ENCODE results near the gene PDCD4.

DNA sequence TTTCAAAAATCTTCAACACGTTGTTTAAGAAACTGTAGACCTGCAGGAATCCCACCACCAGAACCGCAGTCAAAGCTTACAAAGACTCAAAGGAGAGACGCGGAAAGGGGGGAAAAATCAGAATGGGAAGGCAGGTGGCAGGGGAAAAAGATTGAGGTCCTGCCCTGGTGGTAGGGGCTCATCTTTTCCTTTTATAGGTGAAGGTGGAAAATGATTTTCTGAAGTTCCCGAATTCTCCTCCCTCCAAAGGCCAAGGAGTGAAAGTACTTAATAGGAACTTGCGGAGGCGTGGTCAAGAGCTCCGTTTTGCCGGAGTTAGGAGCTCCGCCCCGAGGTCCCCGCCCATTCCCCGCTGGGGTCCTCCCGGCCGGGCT, 46.5 kb downstream of the PDCD4 start:
- TF ChIP-seq, protein P1, sequence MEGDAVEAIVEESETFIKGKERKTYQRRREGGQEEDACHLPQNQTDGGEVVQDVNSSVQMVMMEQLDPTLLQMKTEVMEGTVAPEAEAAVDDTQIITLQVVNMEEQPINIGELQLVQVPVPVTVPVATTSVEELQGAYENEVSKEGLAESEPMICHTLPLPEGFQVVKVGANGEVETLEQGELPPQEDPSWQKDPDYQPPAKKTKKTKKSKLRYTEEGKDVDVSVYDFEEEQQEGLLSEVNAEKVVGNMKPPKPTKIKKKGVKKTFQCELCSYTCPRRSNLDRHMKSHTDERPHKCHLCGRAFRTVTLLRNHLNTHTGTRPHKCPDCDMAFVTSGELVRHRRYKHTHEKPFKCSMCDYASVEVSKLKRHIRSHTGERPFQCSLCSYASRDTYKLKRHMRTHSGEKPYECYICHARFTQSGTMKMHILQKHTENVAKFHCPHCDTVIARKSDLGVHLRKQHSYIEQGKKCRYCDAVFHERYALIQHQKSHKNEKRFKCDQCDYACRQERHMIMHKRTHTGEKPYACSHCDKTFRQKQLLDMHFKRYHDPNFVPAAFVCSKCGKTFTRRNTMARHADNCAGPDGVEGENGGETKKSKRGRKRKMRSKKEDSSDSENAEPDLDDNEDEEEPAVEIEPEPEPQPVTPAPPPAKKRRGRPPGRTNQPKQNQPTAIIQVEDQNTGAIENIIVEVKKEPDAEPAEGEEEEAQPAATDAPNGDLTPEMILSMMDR (IDR thresholded peaks at IDR 0.05), result peak in 1 of 6 experiments; percentile 20
- TF ChIP-seq POLR2AphosphoS5 (IDR thresholded peaks at IDR 0.05) (no peak), POLR2A (IDR thresholded peaks at IDR 0.05) (no peak)

Data from upper lobe of left lung (tissue), 4 donors.